GM12878 (cell line): ENCODE data around the gene SNRPA.
A peak's percentile ranks its signal among the peaks of the same experiment; 100 is the strongest.

Experiments
- BCL11A ChIP-seq: IDR thresholded peaks from 2 replicates; pipeline ENCODE4 v1.6.1; 2011; ENCODE audit warnings: low read depth, low read length
- BMI1 ChIP-seq: fragments of 450-650 bp; IDR thresholded peaks from 2 replicates; pipeline ENCODE4 v1.6.1; 2016; ENCODE audit warnings: mild to moderate bottlenecking, moderate library complexity, borderline replicate concordance
- CBX3 ChIP-seq: fragments of 200-600 bp; sonication (generic); IDR thresholded peaks from 2 replicates; pipeline ENCODE4 v1.6.1; 2016; ENCODE audit warnings: low read depth, borderline replicate concordance
- NFYA ChIP-seq: IDR thresholded peaks from 2 replicates; pipeline ENCODE4 v1.6.1; 2011; ENCODE audit warnings: low read depth, mild to moderate bottlenecking, low read length, improper control_type of control experiment, borderline replicate concordance
- RFX5 ChIP-seq: IDR thresholded peaks from 2 replicates; pipeline ENCODE4 v1.6.1; 2011; ENCODE audit warnings: low read depth, low read length, improper control_type of control experiment
- SREBF2 ChIP-seq: IDR thresholded peaks from 2 replicates; pipeline ENCODE4 v1.6.1; 2012; ENCODE audit warnings: mild to moderate bottlenecking, low read length
- YY1 ChIP-seq: IDR thresholded peaks from 2 replicates; pipeline ENCODE4 v1.6.1; 2011; ENCODE audit warnings: low read depth, mild to moderate bottlenecking, low read length
- TF ChIP-seq, protein P1 (sequence below): IDR thresholded peaks from 2 replicates; pipeline ENCODE4 v1.6.1; 2011; ENCODE audit warnings: low read depth, mild to moderate bottlenecking, low read length, moderate library complexity, borderline replicate concordance; ENCODE audit errors: extremely low read depth
- TF ChIP-seq, protein P2 (sequence below): fragments of 450-650 bp; IDR thresholded peaks from 2 replicates; pipeline ENCODE4 v1.6.1; 2017; ENCODE audit warnings: mild to moderate bottlenecking
- TF ChIP-seq, protein P3 (sequence below): fragments of 450-650 bp; IDR thresholded peaks from 2 replicates; pipeline ENCODE4 v1.6.1; 2017; ENCODE audit warnings: mild to moderate bottlenecking, moderate library complexity
- TF ChIP-seq, protein P4 (sequence below): IDR thresholded peaks from 2 replicates; pipeline ENCODE4 v1.6.1; 2011; ENCODE audit warnings: borderline replicate concordance, low read depth, mild to moderate bottlenecking, moderate library complexity, mixed read lengths, low read length; ENCODE audit not compliant: insufficient read depth; ENCODE audit errors: extremely low read length

DNA sequence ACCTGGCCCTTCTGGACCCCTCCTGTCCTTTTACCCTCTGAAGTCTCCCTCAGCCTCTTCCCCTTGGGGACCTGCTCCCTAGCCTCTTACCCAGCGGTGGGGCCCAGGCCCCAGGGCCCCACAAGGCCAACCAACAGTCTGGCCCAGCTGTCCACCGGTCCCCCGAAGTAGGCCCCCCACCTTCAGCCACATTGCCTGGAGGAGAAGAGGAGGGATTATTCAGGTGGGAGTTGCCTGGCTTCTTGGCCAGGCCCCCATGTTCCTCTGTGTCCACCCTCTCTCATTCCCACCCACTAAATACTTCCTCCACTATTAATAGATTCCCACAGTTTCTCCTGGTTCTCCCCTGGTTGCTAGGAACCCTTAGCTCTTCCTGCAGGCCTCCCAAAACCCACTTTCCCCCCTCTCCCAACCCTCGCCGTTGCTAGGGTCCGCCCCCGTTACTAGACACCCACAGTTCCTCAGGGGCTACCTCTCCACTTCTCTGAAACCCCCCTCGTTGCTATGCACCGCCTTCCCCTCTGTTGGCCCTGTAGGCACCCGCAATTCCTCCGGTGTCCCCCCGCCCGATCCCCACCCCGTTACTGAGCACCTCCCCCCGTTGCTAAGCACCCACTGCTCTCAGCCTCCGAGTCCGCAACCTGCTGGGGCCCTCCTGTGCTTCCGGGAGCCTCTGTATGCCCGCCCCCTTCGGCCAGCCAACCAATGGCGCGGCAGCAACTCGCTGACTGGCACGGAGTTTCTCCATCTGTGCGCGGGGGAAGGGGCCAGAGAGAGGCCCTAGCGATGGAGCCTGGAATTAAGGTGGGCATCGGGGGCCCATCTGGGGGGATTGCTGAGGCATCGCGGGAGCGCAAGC is 36.3 kb upstream of the SNRPA start:
- TF ChIP-seq, protein P1, sequence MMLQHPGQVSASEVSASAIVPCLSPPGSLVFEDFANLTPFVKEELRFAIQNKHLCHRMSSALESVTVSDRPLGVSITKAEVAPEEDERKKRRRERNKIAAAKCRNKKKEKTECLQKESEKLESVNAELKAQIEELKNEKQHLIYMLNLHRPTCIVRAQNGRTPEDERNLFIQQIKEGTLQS, result no peak
- TF ChIP-seq CBX3 (no peak), SREBF2 (no peak), BCL11A (no peak), BMI1 (peak; percentile 74; the same call in 1 of the 2 replicates), RFX5 (0 out of 2 replicates have a peak, but pooled peaks have one; percentile 59), NFYA (no peak; the same call in 1 of the 2 replicates), YY1 (no peak)
- TF ChIP-seq, protein P2, sequence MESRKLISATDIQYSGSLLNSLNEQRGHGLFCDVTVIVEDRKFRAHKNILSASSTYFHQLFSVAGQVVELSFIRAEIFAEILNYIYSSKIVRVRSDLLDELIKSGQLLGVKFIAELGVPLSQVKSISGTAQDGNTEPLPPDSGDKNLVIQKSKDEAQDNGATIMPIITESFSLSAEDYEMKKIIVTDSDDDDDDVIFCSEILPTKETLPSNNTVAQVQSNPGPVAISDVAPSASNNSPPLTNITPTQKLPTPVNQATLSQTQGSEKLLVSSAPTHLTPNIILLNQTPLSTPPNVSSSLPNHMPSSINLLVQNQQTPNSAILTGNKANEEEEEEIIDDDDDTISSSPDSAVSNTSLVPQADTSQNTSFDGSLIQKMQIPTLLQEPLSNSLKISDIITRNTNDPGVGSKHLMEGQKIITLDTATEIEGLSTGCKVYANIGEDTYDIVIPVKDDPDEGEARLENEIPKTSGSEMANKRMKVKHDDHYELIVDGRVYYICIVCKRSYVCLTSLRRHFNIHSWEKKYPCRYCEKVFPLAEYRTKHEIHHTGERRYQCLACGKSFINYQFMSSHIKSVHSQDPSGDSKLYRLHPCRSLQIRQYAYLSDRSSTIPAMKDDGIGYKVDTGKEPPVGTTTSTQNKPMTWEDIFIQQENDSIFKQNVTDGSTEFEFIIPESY, result no peak
- TF ChIP-seq, protein P3, sequence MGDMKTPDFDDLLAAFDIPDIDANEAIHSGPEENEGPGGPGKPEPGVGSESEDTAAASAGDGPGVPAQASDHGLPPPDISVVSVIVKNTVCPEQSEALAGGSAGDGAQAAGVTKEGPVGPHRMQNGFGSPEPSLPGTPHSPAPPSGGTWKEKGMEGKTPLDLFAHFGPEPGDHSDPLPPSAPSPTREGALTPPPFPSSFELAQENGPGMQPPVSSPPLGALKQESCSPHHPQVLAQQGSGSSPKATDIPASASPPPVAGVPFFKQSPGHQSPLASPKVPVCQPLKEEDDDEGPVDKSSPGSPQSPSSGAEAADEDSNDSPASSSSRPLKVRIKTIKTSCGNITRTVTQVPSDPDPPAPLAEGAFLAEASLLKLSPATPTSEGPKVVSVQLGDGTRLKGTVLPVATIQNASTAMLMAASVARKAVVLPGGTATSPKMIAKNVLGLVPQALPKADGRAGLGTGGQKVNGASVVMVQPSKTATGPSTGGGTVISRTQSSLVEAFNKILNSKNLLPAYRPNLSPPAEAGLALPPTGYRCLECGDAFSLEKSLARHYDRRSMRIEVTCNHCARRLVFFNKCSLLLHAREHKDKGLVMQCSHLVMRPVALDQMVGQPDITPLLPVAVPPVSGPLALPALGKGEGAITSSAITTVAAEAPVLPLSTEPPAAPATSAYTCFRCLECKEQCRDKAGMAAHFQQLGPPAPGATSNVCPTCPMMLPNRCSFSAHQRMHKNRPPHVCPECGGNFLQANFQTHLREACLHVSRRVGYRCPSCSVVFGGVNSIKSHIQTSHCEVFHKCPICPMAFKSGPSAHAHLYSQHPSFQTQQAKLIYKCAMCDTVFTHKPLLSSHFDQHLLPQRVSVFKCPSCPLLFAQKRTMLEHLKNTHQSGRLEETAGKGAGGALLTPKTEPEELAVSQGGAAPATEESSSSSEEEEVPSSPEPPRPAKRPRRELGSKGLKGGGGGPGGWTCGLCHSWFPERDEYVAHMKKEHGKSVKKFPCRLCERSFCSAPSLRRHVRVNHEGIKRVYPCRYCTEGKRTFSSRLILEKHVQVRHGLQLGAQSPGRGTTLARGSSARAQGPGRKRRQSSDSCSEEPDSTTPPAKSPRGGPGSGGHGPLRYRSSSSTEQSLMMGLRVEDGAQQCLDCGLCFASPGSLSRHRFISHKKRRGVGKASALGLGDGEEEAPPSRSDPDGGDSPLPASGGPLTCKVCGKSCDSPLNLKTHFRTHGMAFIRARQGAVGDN, result no peak
- TF ChIP-seq, protein P4, sequence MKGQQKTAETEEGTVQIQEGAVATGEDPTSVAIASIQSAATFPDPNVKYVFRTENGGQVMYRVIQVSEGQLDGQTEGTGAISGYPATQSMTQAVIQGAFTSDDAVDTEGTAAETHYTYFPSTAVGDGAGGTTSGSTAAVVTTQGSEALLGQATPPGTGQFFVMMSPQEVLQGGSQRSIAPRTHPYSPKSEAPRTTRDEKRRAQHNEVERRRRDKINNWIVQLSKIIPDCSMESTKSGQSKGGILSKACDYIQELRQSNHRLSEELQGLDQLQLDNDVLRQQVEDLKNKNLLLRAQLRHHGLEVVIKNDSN, result no peak
